HepG2 (cell line): Measurements from ENCODE around the gene TMBIM6.

ENCODE experiments used
- MNT ChIP-seq: fragments of 450-650 bp; IDR thresholded peaks from 2 replicates; pipeline ENCODE4 v1.6.1; 2016
- NFIC ChIP-seq: IDR thresholded peaks from 2 replicates; pipeline ENCODE4 v1.6.1; 2012; ENCODE audit warnings: mild to moderate bottlenecking, low read length, inconsistent platforms
- PBX3 ChIP-seq: sonication (generic); formaldehyde crosslinking; IDR thresholded peaks from 2 replicates; pipeline ENCODE4 v1.8.1; 2023; ENCODE audit warnings: missing genetic modification reagents, inconsistent platforms, borderline replicate concordance
- SNAPC5 ChIP-seq: sonication (generic); formaldehyde crosslinking; IDR thresholded peaks from 2 replicates; pipeline ENCODE4 v1.8.1; 2023; ENCODE audit warnings: mild to moderate bottlenecking, missing genetic modification reagents, borderline replicate concordance
- ZBTB7A ChIP-seq: sonication (generic); formaldehyde crosslinking; IDR thresholded peaks from 2 replicates; pipeline ENCODE4 v1.8.0; 2022; ENCODE audit warnings: mild to moderate bottlenecking, missing genetic modification reagents
- ZNF24 ChIP-seq: fragments of 450-650 bp; IDR thresholded peaks from 2 replicates; pipeline ENCODE4 v1.6.1; 2017; ENCODE audit warnings: antibody characterized with exemption, mild to moderate bottlenecking
- ZNF362 ChIP-seq: sonication (generic); formaldehyde crosslinking; IDR thresholded peaks from 2 replicates; pipeline ENCODE4 v1.4.0; 2020; ENCODE audit warnings: missing genetic modification reagents, mild to moderate bottlenecking, borderline replicate concordance
- ZNF660 ChIP-seq: sonication (generic); formaldehyde crosslinking; IDR thresholded peaks from 2 replicates; pipeline ENCODE4 v1.5.1; 2020; ENCODE audit warnings: mild to moderate bottlenecking, low read depth, missing genetic modification reagents, borderline replicate concordance

- TF ChIP-seq ZNF24 (no peak), MNT (no peak), SNAPC5 (CRISPR knock-in tag) (no peak), ZNF660 (CRISPR knock-in tag) (no peak), ZNF362 (CRISPR knock-in tag) (no peak), NFIC (no peak), PBX3 (CRISPR knock-in tag) (no peak), ZBTB7A (no peak)
Measured at GRCh38 chr12:49783917-49784676, 42.7 kb downstream of the TMBIM6 start.
